Esophagus squamous epithelium (tissue), 4 donors: Measurements from ENCODE around the gene TIAL1.

ENCODE experiments used
- POLR2A ChIP-seq, 4 donors: fragments of 450-650 bp; IDR thresholded peaks; one replicate each; pipeline ENCODE4 v1.6.1; 2017; ENCODE audit warnings: antibody characterized with exemption in 4 of 4, mild to moderate bottlenecking in 4 of 4, moderate library complexity in 3 of 4
- TF ChIP-seq, protein P1 (sequence below), 6 experiments: fragments of 450-650 bp in 4 of 6; fragments of 200-600 bp in 2 of 6; sonication (generic) in 2 of 6; IDR thresholded peaks; one replicate each; pipeline ENCODE4 v1.5.1; 2016 to 2019; ENCODE audit warnings: antibody characterized with exemption in 6 of 6, mild to moderate bottlenecking in 4 of 6, moderate library complexity in 4 of 6

DNA sequence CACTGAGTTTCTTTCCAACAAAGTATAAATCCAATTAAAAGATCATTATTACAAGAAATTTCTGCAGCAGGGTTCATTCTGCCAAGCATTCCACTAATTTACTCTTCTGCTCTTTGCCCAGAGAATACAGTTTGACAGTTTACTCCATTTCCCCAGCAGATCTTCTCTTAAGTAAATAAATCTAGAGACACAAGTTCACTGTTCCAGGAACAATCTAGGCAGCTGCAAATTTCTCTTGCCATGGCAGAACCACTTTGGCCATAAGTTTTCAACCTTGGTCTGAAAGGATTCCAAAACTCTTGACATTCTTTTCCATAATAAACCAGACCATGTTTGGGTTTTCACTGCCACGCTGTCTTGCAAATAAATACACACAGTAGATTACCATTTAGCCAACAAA, 65.7 kb downstream of the TIAL1 start:
- TF ChIP-seq, protein P1, sequence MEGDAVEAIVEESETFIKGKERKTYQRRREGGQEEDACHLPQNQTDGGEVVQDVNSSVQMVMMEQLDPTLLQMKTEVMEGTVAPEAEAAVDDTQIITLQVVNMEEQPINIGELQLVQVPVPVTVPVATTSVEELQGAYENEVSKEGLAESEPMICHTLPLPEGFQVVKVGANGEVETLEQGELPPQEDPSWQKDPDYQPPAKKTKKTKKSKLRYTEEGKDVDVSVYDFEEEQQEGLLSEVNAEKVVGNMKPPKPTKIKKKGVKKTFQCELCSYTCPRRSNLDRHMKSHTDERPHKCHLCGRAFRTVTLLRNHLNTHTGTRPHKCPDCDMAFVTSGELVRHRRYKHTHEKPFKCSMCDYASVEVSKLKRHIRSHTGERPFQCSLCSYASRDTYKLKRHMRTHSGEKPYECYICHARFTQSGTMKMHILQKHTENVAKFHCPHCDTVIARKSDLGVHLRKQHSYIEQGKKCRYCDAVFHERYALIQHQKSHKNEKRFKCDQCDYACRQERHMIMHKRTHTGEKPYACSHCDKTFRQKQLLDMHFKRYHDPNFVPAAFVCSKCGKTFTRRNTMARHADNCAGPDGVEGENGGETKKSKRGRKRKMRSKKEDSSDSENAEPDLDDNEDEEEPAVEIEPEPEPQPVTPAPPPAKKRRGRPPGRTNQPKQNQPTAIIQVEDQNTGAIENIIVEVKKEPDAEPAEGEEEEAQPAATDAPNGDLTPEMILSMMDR (IDR thresholded peaks at IDR 0.05): no peak
- no peak for TF ChIP-seq POLR2A (IDR thresholded peaks at IDR 0.05)
